Ishikawa (cell line): Measurements from ENCODE around the gene NFKB1.

Experiments used
- CEBPB ChIP-seq: IDR thresholded peaks from 2 replicates; pipeline ENCODE4 v1.6.1; 2012
- CREB1 ChIP-seq: IDR thresholded peaks from 2 replicates; pipeline ENCODE4 v1.6.1; 2012; ENCODE audit warnings: low read depth
- EGR1 ChIP-seq: IDR thresholded peaks from 2 replicates; pipeline ENCODE4 v1.6.1; 2012
- EP300 ChIP-seq: IDR thresholded peaks from 2 replicates; pipeline ENCODE4 v1.6.1; 2012; ENCODE audit warnings: borderline replicate concordance
- FOXM1 ChIP-seq: IDR thresholded peaks from 2 replicates; pipeline ENCODE4 v1.6.1; 2012; ENCODE audit warnings: low read depth, borderline replicate concordance
- MAX ChIP-seq: IDR thresholded peaks from 2 replicates; pipeline ENCODE4 v1.6.1; 2012
- NFIC ChIP-seq: IDR thresholded peaks from 2 replicates; pipeline ENCODE4 v1.6.1; 2012
- RAD21 ChIP-seq: IDR thresholded peaks from 2 replicates; pipeline ENCODE4 v1.6.1; 2012; ENCODE audit warnings: low read depth
- TAF1 ChIP-seq: IDR thresholded peaks from 2 replicates; pipeline ENCODE4 v1.6.1; 2012; ENCODE audit warnings: low read depth, mild to moderate bottlenecking
- TCF12 ChIP-seq: IDR thresholded peaks from 2 replicates; pipeline ENCODE4 v1.6.1; 2012; ENCODE audit warnings: low read depth
- TEAD4 ChIP-seq: IDR thresholded peaks from 2 replicates; pipeline ENCODE4 v1.6.1; 2012
- YY1 ChIP-seq: IDR thresholded peaks from 2 replicates; pipeline ENCODE4 v1.6.1; 2012; ENCODE audit warnings: low read depth
- ZBTB7A ChIP-seq: IDR thresholded peaks from 2 replicates; pipeline ENCODE4 v1.6.1; 2012; ENCODE audit warnings: low read depth
- TF ChIP-seq, protein P1 (sequence below): IDR thresholded peaks from 2 replicates; pipeline ENCODE4 v1.6.1; 2012; ENCODE audit warnings: low read depth, mild to moderate bottlenecking
- TF ChIP-seq, protein P2 (sequence below): IDR thresholded peaks from 2 replicates; pipeline ENCODE4 v1.6.1; 2012

Gene NFKB1

GRCh38 chr4:102546635-102547034 is 45.5 kb downstream of the NFKB1 start:
- TF ChIP-seq YY1 (no peak), NFIC (no peak), EP300 (no peak), FOXM1 (no peak)
- TF ChIP-seq, protein P1, sequence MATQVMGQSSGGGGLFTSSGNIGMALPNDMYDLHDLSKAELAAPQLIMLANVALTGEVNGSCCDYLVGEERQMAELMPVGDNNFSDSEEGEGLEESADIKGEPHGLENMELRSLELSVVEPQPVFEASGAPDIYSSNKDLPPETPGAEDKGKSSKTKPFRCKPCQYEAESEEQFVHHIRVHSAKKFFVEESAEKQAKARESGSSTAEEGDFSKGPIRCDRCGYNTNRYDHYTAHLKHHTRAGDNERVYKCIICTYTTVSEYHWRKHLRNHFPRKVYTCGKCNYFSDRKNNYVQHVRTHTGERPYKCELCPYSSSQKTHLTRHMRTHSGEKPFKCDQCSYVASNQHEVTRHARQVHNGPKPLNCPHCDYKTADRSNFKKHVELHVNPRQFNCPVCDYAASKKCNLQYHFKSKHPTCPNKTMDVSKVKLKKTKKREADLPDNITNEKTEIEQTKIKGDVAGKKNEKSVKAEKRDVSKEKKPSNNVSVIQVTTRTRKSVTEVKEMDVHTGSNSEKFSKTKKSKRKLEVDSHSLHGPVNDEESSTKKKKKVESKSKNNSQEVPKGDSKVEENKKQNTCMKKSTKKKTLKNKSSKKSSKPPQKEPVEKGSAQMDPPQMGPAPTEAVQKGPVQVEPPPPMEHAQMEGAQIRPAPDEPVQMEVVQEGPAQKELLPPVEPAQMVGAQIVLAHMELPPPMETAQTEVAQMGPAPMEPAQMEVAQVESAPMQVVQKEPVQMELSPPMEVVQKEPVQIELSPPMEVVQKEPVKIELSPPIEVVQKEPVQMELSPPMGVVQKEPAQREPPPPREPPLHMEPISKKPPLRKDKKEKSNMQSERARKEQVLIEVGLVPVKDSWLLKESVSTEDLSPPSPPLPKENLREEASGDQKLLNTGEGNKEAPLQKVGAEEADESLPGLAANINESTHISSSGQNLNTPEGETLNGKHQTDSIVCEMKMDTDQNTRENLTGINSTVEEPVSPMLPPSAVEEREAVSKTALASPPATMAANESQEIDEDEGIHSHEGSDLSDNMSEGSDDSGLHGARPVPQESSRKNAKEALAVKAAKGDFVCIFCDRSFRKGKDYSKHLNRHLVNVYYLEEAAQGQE: no peak

GRCh38 chr4:102547973-102548372 is 46.8 kb downstream of the NFKB1 start:
- no peak for TF ChIP-seq TAF1
- no peak for TF ChIP-seq EP300
- TF ChIP-seq CEBPB: no peak
- TF ChIP-seq ZBTB7A: no peak
- TF ChIP-seq, protein P2, sequence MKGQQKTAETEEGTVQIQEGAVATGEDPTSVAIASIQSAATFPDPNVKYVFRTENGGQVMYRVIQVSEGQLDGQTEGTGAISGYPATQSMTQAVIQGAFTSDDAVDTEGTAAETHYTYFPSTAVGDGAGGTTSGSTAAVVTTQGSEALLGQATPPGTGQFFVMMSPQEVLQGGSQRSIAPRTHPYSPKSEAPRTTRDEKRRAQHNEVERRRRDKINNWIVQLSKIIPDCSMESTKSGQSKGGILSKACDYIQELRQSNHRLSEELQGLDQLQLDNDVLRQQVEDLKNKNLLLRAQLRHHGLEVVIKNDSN: no peak
- TF ChIP-seq, protein P1: no peak
- no peak for TF ChIP-seq FOXM1
- no peak for TF ChIP-seq NFIC
- TF ChIP-seq RAD21: no peak
- TF ChIP-seq TCF12: no peak
- TF ChIP-seq CREB1: no peak
- TF ChIP-seq TEAD4: no peak

DNA sequence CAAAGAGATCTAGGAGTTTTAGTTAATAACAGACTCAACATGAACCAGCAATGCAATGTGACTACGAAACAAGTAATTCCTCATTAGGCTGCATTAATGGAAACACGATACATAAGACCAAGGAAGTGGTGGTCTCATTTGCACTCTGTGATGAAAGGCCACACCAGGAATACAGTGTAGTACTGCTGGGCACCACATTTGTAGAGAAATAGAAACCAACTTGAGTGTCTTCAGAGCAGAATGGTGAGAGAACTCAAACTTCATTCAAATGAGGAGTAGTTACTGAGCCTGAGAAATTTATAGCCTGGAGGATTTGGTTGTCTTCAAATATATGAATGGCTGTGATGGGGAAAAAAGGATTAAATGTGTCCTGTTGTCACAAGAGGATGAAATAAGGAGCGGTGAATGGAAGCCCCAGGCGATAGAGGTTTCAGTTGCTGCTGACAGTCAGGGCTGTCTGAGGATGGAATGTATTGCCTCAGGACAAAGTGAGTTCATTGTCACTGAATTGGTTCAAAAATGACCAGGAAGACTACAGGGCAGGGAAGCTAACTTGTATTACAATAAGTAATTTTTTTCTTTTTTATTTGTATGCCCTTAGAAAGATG is 50.9 kb downstream of the NFKB1 start:
- TF ChIP-seq YY1 (no peak), ZBTB7A (no peak), RAD21 (no peak)

- TF ChIP-seq, protein P1: no peak
- TF ChIP-seq TEAD4: no peak
- TF ChIP-seq CEBPB: no peak
- TF ChIP-seq EP300: no peak
- no peak for TF ChIP-seq EGR1
- TF ChIP-seq, protein P2: no peak
- no peak for TF ChIP-seq RAD21
- TF ChIP-seq TCF12: no peak
- no peak for TF ChIP-seq ZBTB7A
- TF ChIP-seq NFIC: no peak
- no peak for TF ChIP-seq YY1
- no peak for TF ChIP-seq FOXM1
- TF ChIP-seq TAF1: no peak
- no peak for TF ChIP-seq CREB1
- TF ChIP-seq MAX: no peak
These were observed 51.6 kb downstream of the NFKB1 start for GRCh38 chr4:102552781-102553180.

GRCh38 chr4:102553982-102554381 is 52.8 kb downstream of the NFKB1 start:
- TF ChIP-seq RAD21: no peak
- TF ChIP-seq EP300: no peak
- TF ChIP-seq, protein P1: no peak
- no peak for TF ChIP-seq MAX
- no peak for TF ChIP-seq EGR1
- TF ChIP-seq ZBTB7A: no peak
- no peak for TF ChIP-seq TCF12
